Stimulated activated CD4-positive, alpha-beta T cell treated with anti-CD3 and anti-CD28 coated beads, Interleukin-15, amount 100 ng/mL, for 48 hours (primary cell): Measurements from ENCODE around the gene PEX5.
A peak's percentile ranks its signal among the peaks of the same experiment; 100 is the strongest.

Experiments used
- DNase-seq, 2 donors: peaks; one replicate each; pipeline ENCODE4 v3.0.0-alpha.2; 2020; ENCODE audit warnings: low read depth in 2 of 2

PEX5 gene

DNA sequence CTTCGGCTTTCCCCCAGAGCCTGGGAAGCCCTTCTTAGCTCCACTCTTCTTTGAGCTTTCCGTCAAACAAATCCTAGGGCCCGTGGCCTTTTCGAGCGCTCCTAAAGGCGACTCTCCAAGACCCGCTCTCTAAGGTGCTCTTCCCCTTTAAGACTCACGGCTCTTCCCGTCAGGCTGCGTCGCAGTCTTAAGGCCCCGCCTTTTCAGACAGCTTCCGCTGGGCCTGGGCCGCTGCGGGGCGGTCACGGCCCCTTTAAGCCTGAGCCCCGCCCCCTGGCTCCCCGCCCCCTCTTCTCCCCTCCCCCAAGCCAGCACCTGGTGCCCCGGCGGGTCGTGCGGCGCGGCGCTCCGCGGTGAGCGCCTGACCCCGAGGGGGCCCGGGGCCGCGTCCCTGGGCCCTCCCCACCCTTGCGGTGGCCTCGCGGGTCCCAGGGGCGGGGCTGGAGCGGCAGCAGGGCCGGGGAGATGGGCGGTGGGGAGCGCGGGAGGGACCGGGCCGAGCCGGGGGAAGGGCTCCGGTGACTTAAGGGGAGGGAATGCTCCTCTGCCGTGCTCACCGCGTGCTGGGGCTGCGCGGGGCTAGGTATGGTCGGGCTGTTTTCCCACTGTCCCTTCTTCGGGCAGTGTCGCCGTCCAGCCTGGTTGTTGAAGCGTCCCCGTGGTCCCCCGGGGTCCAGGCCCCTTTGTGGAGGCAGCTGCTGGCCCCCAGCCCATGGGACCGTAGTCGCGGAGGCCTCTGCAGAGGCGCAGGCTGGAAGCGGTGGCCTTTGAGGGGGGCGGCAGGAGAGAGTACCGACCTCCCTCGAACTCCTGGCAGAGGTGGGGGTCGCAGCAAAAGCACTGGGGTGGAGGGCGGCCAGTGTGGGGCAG, at the start of gene PEX5:
TSS of gene PEX5 (plus strand) at position 289 of the 870 bp plus-strand sequence. CDS start 692 bp downstream, outside the sequence.
- DNase-seq, result peak; percentile 72 to 77

DNA sequence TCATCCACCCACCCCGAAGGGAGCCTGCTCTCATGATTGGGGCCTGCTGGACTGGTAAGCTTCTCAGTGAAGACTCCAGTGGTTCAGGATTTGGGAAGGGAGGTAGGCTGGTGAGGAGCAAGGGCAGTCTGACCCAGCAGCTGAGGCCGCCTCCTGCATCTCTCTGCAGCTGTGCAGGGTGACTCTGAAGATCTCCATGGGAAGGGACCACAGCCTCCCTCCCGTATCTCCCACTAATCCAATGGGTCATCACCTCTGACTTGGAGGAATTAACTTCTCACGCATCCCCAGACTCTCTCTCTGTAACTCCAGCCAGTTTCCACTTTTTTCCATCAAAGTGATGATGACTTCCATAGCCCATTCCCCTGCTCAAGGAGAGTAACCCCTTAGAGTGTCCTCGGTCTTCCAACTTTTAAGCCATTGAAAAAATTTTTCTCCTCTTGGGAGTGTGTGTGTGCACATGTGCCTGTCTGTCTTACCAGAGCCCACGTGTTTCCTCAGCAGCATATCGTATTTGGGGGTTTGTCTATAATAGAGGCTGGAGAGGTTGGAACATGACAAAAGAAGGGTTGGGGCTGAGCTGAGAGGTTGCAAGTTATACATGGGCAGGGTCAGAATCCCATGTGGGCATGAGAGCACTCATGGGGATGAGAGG, 48.0 kb upstream of the PEX5 start:
- DNase-seq, result no peak

DNA sequence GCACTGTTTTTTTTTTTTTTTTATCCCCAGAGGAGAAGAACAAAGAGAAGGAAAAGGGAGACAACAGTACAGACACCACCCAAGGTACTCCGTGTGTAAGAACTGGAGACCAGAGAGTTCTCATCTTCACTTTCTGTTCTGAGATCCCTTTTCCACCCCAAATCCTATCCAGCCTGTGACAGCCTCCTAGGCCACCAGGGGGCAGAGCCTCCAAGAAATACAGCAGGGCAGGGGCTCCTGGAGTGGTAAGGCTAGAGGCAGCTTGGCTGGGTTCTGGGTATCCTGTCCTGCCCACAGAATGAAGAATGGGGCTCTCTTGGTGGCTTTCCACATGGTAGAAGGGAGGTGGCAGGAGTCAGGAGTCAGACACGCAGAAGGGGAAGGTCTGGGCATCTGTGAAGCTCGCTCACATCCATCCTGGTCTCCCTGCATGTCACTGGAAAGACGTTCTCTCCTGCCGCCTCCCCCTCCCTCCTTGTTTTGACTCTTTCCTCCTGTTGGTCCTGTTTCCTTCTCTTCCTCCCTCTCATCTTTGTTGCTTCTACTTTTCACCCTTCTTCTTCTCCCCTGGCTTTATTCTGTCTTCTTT, 47.3 kb upstream of the PEX5 start:
- DNase-seq, result peak in 1 of 2 donors; percentile 47

DNA sequence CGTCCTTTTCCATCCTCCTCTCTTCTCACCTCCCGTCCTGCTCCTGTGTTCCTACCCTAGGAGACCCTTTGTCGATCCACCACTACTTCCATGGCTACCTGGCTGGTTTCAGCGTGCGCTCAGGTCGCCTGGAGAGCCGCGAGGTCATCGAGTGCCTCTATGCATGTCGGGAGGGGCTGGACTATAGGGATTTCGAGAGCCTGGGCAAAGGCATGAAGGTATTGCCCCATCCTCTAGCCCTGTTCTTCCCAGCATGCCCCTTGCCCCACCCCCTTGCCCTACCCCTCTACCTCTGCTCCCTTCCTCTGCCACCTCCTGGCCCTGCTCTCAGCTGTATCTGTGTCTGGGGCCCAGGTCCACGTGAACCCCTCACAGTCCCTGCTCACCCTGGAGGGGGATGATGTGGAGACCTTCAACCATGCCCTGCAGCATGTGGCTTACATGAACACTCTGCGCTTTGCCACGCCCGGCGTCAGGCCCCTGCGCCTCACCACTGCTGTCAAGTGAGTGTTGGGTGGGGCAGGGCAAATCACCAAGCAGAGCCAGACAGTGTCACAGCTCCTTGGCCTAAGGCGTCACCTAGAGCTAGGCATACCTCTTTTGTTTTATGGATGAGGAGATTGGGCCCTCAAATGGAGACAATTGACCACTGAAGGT, 46.5 kb upstream of the PEX5 start:
- DNase-seq, result no peak

DNA sequence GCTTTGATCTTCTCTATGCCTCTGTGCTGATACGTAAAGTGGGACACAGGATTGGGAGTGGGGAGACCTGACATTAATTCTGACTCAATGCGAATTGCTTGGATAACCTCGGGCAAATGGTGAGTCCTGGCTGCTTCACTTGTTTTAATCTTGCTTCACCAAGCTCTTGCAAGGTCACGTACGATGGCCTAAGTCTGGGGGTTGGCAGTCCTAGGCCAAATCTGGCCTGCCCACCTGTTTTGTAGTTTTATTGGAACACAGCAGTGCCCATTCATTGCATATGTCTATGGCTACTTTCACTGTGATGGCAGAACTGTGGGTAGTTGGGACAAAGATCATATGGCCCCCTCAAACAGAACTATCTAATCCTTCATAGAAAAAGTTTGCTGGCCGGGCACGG, 45.9 kb upstream of the PEX5 start:
- no peak for DNase-seq

DNA sequence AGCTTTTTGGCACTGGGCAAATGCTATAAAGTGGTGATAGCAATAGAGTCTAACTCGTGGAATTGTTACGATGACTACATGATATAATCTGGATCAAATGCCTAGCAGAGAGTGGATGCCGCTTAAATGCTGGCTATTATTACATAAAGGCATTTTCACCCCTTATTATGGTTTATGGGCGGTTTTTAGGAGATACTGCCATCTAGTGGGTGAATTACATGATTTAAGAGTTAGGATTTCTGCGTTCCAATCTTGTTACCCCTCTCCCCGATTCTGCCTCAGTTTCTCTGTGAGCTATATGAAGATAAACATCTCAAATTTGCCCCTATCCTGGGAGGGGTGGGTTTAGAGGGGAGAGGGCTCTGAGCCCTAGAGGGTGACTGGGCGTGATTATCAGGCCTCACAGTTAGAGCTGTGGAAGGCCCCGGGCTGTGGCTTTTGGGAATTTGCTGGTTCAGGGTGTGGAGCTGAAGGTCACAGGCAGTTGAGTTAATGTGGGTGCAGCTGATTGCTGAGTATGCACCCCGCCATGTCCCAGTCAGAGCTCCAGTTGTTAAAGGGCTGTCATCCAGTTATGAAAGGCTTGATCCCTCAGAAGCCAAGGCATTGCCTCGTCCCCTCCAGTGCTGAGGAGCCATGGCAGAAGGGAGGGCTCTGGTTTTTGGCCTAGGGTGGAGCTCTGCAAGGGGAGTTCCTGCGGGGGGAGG, 44.9 kb upstream of the PEX5 start:
- no peak for DNase-seq

DNA sequence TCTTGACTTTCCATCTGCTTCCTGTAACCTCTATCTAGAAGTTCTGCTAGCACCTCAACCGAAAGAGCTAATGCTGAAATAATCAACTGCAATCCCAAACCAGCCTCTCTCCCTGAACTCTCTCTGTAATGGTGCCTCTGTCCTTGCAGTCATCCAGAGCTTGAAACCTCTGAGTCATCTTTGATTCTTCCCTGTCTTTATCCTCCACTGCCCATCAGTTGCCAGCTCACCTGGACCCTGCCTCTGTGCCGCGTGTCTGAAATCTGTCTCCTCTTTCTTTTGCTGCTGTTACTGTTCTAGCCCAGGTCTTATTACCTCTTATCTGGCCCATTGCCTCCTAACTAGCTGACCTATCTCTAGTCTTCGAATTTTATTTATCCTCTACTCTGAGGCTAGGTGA, 43.8 kb upstream of the PEX5 start:
- DNase-seq, result no peak

DNA sequence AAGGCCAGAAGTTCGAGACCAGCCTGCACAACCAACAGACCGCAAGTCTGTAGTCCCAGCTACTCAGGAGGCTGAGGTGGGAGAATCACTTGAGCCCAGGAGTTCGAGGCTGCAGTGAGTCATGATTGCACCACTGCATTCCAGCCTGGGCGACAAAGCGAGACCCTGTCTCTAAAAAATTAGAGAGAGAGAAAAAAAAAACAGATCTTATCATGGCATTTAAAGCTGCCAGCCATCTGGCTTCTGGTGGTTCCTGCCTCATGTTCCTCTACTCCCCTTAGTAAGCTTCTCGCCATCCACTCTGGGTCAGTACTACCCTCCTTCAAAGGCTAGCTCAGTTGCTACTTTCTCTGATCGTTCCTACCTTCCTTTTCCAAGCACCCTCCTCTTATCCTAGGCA, 43.3 kb upstream of the PEX5 start:
- no peak for DNase-seq

DNA sequence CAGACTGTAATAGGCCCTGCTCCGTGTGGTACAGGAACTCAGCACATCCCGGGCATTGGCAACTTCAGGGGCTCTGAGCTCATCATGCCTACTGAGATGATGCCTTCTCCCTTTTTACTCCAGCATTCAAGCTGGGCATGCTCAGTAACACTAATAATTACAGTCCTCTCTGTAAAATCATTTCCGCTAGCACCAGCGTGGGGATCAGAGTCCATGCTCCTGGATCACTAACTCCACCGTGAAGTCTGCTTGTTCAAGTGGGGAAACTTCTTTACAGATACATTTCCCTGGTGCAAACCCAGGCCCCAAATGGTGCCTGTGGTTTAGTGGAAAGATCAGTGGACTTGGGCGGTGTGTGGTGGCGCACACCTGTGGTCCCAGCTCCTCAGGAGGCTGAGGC, 42.6 kb upstream of the PEX5 start:
- DNase-seq, result no peak

DNA sequence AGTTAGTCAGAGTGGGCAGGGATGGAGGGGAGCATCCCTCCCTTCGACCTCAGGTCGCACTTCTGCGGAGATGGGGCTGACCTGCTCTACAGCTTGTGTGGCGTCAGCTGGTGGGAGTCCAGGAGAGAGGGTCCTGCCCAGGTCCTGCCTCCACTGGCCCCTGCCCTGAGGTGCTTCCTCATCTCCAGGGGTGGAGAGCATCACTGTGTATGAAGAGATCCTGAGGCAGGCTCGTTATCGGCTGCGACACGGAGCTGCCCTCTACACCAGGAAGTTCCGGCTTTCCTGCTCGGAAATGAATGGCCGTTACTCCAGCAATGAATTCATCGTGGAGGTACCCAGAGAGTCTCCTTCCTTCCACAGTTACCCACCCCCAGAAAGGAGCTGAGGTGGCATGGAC, 39.1 kb upstream of the PEX5 start:
- no peak for DNase-seq

DNA sequence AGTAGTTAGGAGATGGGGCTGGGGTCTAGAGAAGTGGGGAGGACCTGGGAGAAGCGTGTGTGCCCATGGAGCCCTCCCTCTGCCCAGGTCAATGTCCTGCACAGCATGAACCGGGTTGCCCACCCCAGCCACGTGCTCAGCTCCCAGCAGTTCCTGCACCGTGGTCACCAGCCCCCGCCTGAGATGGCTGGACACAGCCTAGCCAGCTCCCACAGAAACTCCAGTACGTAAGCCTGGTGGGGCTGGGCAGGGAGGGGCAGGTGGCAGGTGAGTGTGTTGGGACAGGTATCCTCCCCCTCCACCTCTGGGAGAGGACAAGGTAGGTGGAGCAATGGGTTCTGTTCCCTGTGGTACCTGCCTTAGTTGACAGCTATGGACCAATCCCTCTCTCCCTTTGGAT, 38.6 kb upstream of the PEX5 start:
- DNase-seq, result no peak

DNA sequence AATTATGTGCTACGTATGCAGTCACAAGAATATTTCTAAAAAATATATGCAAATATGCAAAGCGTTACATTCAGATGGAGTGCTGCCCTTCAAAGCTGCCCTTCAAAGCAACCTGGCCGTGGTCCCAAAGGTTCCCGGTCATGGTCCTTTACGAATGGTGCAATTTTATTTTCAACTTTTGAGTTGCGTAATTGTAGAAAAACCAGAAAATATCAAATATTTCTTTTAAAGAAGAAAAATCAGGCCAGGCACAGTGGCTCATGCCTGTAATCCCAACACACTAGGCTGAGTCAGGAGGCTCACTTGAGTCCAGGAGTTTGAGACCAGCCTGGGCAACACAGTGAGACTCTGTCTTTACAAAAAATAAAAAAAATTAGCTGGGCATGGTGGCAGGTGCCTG, 38.0 kb upstream of the PEX5 start:
- no peak for DNase-seq

DNA sequence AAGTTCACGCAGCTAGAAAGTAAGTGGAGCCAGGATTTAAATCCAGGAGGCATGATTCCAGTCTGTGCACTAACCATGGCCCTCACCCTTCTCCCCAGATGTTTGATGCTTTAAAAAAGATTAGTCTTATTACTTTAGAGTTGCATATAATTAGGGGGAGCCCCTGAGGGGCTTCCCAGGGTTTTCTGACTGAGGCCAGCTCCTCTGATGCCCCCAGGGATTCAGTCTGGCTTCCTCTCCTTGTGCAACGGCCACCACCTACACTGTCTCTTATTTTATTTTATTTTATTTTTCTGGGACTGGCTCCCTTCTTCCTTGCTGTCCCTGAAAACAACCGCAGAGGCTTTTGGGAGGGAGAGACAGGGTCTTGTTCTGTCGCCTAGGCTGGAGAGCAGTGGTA, 36.7 kb upstream of the PEX5 start:
- DNase-seq, result no peak

DNA sequence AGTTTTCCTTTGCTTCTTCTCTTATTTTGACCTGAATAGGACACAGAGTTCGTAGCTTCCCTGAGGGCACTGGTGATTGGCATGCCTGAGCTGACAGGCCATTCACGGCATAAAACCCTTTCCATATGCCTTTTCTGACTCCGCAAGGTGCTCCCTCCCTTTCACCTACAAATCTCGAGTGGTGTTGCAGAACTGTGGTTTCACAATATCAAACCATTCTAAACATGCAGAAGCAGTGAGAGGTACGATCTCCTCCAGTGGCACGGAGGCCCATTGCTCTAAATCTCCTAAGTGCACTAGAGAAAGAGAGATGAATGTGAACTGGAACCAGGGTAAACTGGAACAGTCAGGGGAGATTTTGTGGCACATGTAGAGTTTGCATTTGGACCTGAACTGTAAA, 35.4 kb upstream of the PEX5 start:
- DNase-seq, result no peak

DNA sequence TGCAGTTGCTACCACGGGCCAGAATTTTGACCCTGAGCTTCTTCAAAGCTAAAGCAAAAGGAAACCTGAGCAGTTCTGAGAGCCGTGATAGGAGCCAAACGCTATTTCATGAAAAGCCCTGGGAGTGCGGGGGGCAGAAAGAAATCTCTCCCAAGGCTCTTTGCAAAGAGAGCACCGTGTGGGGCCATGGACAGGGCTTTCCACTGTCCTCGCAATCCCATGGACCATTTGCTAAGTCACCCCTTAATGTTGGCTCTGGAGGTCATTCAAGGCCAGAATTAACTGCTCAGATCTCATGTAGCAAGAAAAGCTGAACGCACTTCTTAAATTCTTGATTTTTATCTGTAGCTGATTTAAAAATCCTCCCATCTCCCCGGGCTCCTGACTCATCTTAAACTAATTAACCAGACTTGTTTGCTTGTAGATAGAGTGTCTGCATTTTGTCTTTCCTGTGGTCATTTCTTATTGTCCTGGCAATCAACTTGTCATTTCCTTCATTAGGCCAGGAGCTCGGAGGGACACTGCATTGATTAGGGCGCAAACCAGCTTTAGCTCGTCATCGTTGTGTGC, 34.5 kb upstream of the PEX5 start:
- no peak for DNase-seq

DNA sequence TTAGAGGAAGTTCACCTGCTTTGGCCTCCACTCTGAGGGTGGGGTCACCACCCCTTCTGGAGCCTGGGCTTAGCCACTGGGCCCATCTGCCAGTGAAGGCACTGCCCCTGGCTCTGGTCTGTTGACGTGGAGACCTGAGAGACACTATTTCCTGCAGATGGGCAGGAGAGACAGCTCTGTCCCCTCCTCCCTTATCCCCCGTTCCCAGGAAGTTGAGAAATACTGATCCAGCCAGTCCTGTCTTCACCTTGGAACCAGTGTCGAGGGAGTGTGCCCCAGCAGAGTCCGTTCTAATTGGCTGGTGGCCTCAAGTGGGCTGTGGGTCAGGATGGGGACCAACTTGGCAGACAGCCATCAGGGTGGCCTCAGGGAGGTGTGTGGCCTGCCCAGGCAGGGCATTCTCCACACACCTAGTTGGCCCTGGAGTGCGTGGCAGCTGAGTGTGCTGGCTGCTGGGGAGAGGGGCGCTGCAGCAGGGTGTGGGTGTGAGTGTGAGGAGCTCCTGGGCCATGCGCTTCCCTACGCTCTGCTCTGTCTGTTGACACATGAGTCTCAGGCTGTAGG, 33.9 kb upstream of the PEX5 start:
- no peak for DNase-seq

DNA sequence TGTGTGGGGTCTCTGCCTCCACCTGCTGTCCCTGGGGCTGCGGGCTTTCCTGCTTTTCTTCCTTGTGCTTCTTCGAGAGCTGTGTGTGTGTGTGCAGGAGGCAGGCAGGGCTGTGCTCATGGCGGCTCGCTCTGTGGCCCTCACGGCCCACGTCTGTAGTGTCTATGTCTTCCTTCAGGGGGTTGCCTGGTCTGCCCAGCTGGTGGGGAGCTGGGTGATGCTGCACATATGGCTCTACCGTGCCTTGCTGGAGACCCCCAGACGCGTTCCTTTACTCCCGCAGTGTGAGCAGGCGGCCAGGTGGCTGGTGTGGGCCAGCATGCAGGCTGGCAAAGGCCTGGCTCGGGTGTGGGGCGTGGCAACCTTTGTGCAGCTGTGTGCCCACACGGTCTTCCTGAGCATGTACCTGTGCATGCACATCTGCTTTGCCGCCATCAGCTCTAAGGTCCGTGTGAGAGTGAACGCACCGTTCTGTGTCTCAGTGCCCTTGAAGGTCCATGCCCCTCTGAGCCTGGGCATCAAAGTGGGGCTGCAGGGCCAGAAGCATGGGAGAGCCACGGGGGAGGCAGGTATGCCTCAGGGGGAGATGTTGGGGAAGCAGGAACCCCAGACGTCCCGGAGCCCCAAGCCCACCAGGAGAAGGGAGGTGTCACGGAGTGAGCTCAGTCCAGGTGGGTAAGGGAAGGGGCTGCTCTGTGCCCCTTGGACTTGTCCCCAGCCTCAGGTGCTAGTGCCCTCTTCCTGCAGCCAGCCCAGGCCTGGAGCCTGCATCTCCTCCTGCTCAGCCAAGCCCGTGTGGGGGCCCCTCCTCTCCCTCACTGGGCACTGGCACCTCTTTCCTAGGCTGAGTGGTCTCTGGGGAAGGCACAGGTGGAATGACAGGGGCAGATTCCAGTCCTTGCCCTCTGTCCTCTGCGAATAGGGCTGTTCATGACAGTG, 33.0 kb upstream of the PEX5 start:
- DNase-seq, result no peak

DNA sequence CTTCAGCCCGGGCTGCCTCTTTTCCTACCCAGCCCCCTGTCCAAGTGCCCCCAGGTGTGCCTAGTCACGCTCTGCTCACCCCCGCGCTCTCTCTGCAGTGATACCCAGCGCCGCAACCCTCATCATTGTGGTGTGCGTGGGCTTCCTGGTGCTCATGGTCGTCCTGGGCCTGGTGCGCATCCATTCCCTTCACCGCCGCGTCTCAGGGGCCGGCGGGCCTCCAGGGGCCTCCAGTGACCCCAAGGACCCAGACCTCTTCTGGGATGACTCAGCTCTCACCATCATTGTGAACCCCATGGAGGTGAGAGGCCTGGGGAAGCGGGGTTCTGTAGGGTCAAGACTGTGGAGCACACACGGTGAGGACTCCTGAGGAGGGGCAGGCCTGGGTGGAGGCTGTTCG, 32.1 kb upstream of the PEX5 start:
- DNase-seq, result no peak

DNA sequence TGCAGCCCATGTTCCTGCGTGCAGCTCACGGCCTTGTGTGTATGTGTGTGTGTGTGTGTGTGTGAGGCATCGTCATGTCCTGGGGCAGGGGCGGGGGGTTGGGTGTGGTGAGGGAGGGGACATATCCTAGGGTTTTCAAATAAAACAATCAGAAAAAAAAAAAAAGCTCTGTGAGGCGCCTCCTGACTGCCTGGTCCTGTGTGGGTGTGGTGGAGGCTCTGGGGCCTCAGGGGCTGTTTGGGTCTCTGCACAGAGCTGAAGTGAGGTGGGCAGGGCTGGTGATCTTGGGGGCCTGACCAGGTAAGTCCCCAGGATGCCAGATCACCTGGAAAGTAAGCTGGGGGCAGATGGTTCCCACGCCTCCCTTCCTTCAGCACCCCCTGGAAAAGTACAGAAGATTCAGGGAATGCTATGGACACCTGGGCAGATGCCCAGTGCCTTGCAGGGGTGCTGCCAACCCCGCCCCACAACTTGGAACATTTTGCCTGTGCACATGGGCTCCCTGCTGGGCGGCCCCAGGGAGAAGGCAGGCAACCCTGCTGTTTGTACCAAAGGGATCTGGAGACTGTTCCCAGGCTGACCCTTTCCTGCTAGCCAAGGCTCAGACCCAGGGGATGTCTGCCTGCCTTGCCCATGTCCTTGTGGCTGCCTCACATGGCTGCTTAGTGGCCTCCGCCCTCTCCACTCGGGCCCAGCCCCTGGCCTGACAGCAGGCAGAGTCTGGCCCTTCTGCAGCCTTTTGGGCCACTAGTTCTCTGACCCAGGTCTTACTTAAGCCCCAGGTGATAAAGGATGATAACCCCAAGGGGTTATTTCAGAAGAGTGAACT, 30.5 kb upstream of the PEX5 start:
- no peak for DNase-seq
